A549 (cell line): ENCODE measurements around the gene CELSR1. TPM values are rescaled to one million over a fixed set of nuclear protein-coding genes. Genes with fewer than 3 reads are reported as not detected.

Experiments
- ATAC-seq, 2 experiments: fragments of 200-7000 bp in 1 of 2; fragments of >200 bp in 1 of 2; cut with Nextera tagmentation in 1 of 2; cut with Tn5 transposase in 1 of 2; 3 replicates each; pipeline versions ENCODE4 v1.8.0 to v1.9.1; 2018 to 2020; ENCODE audit warnings: mild to moderate bottlenecking in 1 of 2, moderate library complexity in 1 of 2
- CTCF ChIA-PET: fragments of 300-600 bp; sonication (Branson Sonifier 250); formaldehyde crosslinking; extraction: SDS; loops from one replicate; lab custom pipeline; 2021; ENCODE audit warnings: antibody characterized with exemption, inconsistent platforms; lab: Yijun Ruan, JAX
- POLR2A ChIA-PET: fragments of 350-600 bp; formaldehyde crosslinking; extraction: SDS; loops from one replicate; lab custom pipeline; 2021; ENCODE audit warnings: antibody characterized with exemption, inconsistent platforms; lab: Yijun Ruan, JAX
- DNase-seq, 2 experiments: peaks; one replicate each; pipeline versions ENCODE4 v3.0.0 to v3.0.0-alpha.2; 2011 to 2016; ENCODE audit warnings: low read depth in 1 of 2, low spot score in 1 of 2
- FAIRE-seq: peaks from 2 replicates; lab custom pipeline; 2011; peaks lifted over from hg19 to GRCh38; lab: Jason Lieb, UNC
- H3K27ac ChIP-seq, 2 experiments: fragments of >200 bp; sonication (Bioruptor Twin); formaldehyde crosslinking; 3 replicates each; pipeline ENCODE4 v1.5.1; 2016 to 2017
- H3K4me1 ChIP-seq: fragments of >200 bp; sonication (Bioruptor Twin); formaldehyde crosslinking; 3 replicates; pipeline ENCODE4 v1.6.1; 2016
- H3K4me2 ChIP-seq: fragments of >200 bp; sonication (Bioruptor Twin); formaldehyde crosslinking; 3 replicates; pipeline ENCODE4 v1.6.1; 2016
- H3K4me3 ChIP-seq: fragments of >200 bp; sonication (Bioruptor Twin); formaldehyde crosslinking; 3 replicates; pipeline ENCODE4 v1.5.1; 2016
- H3K9me3 ChIP-seq: fragments of >200 bp; sonication (Bioruptor Twin); formaldehyde crosslinking; 3 replicates; pipeline ENCODE4 v1.6.1; 2016
- BHLHE40 ChIP-seq: IDR thresholded peaks from 2 replicates; pipeline ENCODE4 v1.6.1; 2012; ENCODE audit warnings: low read depth, low read length, inconsistent platforms
- CBX2 ChIP-seq: fragments of 200-600 bp; sonication (generic); IDR thresholded peaks from 2 replicates; pipeline ENCODE4 v1.6.1; 2016; ENCODE audit warnings: low read depth, mild to moderate bottlenecking, borderline replicate concordance
- CEBPB ChIP-seq, 2 experiments: fragments of >200 bp in 1 of 2; sonication (Bioruptor Twin) in 1 of 2; formaldehyde crosslinking in 1 of 2; IDR thresholded peaks; 2 replicates each; pipeline ENCODE4 v1.6.1; 2012 to 2016
- CTCF ChIP-seq: fragments of >200 bp; sonication (Bioruptor Twin); formaldehyde crosslinking; IDR thresholded peaks from 3 replicates; pipeline ENCODE4 v1.5.1; 2016
- EHF ChIP-seq: fragments of 250-450 bp; sonication (Bioruptor Pico); IDR thresholded peaks from 2 replicates; pipeline ENCODE4 v1.5.0; 2020; ENCODE audit warnings: mild to moderate bottlenecking
- FOSL2 ChIP-seq, 2 experiments: fragments of 450-650 bp in 1 of 2; fragments of >200 bp in 1 of 2; sonication (Bioruptor Twin) in 1 of 2; formaldehyde crosslinking; IDR thresholded peaks; 2 replicates each; pipeline versions ENCODE4 v1.5.0 to v1.6.1; 2016 to 2020; ENCODE audit warnings: mild to moderate bottlenecking in 1 of 2, moderate library complexity in 1 of 2
- GATA3 ChIP-seq: IDR thresholded peaks from 2 replicates; pipeline ENCODE4 v1.6.1; 2012; ENCODE audit warnings: borderline replicate concordance
- JUN ChIP-seq, 2 experiments: fragments of >200 bp; sonication (Bioruptor Twin); formaldehyde crosslinking; IDR thresholded peaks; 2 replicates in 1 of 2; 3 replicates in 1 of 2; pipeline ENCODE4 v1.6.1; 2016 to 2017
- KDM1A ChIP-seq: fragments of 200-600 bp; sonication (generic); IDR thresholded peaks from 2 replicates; pipeline ENCODE4 v1.6.1; 2016; ENCODE audit warnings: low read depth, mild to moderate bottlenecking
- KDM5A ChIP-seq: fragments of 200-600 bp; sonication (generic); IDR thresholded peaks from 2 replicates; pipeline ENCODE4 v1.6.1; 2016; ENCODE audit warnings: antibody characterized with exemption, mild to moderate bottlenecking
- NFE2L2 ChIP-seq: fragments of 150-350 bp; conservative IDR thresholded peaks from 2 replicates; pipeline ENCODE4 v1.6.1; 2014; ENCODE audit warnings: low read length
- PHF8 ChIP-seq: fragments of 200-600 bp; sonication (generic); IDR thresholded peaks from 2 replicates; pipeline ENCODE4 v1.6.1; 2016; ENCODE audit warnings: low read depth, mild to moderate bottlenecking, antibody characterized with exemption, moderate library complexity, borderline replicate concordance
- POLR2AphosphoS2 ChIP-seq: conservative IDR thresholded peaks from 2 replicates; pipeline ENCODE4 v1.6.1; 2012; ENCODE audit warnings: low read length, improper control_type of control experiment, inconsistent platforms
- RAD21 ChIP-seq, 2 experiments: fragments of >200 bp in 1 of 2; sonication (Bioruptor Twin) in 1 of 2; formaldehyde crosslinking in 1 of 2; IDR thresholded peaks in 1 of 2; conservative IDR thresholded peaks in 1 of 2; 2 replicates in 1 of 2; 3 replicates in 1 of 2; pipeline ENCODE4 v1.6.1; 2012 to 2018; ENCODE audit warnings: inconsistent platforms in 1 of 2
- RARB ChIP-seq: fragments of 250-450 bp; sonication (Bioruptor Pico); IDR thresholded peaks from 2 replicates; pipeline ENCODE4 v1.8.0; 2021; ENCODE audit warnings: mild to moderate bottlenecking, moderate library complexity
- RFX5 ChIP-seq: fragments of 450-650 bp; IDR thresholded peaks from 2 replicates; pipeline ENCODE4 v1.7.1; 2014; ENCODE audit warnings: antibody characterized with exemption, mild to moderate bottlenecking, moderate library complexity
- TFCP2L1 ChIP-seq: fragments of 250-450 bp; sonication (Bioruptor Pico); IDR thresholded peaks from 2 replicates; pipeline ENCODE4 v1.5.0; 2021; ENCODE audit warnings: mild to moderate bottlenecking
- USF2 ChIP-seq: fragments of 450-650 bp; IDR thresholded peaks from 2 replicates; pipeline ENCODE4 v1.6.1; 2014; ENCODE audit warnings: antibody characterized with exemption
- WGBS: methylation state at CpG from one replicate; pipeline ENCODE4 v1.1.6; 2017; ENCODE audit errors: missing lambda C conversion rate; 5-methylcytosine and 5-hydroxymethylcytosine counted together
- polyA plus RNA-seq, 4 experiments: library from polyadenylated mRNA; depleted of rRNA in 3 of 4; stranded (reverse); fragments of >200 nt; fragmentation: RNase III in 1 of 4; extraction: RNeasy Plus Mini Kit Qiagen cat#74134 plus additional on column Dnase treatment in 1 of 4; gene quantifications; 2 replicates in 3 of 4; 3 replicates in 1 of 4; pipeline ENCODE4 v1.2.3, GENCODE V29; 2011 to 2017
- TF ChIP-seq, protein P1 (sequence below): fragments of 150-350 bp; IDR thresholded peaks from 2 replicates; pipeline ENCODE4 v1.6.1; 2014; ENCODE audit warnings: low read depth, mild to moderate bottlenecking, low read length

Gene CELSR1
- polyA plus RNA-seq, 2 of the 4 experiments (the other 2 are of a cell fraction), result 15.3 to 31.8 TPM

GRCh38 chr22:46373159-46373558 lies 164.3 kb downstream of the CELSR1 start (continued):
- TF ChIP-seq KDM5A, result no peak

DNA sequence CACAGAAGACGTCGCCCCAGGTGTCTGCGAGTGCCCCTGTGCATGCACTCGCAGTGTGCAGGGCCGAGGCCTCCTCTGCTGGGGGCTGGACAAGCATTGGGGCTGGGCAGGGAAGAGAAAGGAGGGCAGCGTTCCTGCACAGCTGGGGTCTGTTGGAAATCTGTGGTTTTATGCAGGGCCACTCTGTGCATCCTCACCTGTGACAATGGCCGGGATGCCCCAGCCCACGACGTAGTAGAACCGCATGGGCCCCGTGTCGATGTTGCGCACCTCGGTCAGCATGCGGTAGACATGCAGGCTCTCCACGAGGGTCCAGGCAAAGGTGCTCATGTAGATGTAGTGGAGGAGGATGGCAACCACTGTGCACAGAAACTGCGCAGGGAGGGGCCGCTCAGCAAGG lies 164.7 kb downstream of the CELSR1 start:
- TF ChIP-seq USF2, result no peak
- no peak for TF ChIP-seq CBX2
- TF ChIP-seq TFCP2L1 (CRISPR knock-in tag), result no peak
- TF ChIP-seq RARB (CRISPR knock-in tag), result no peak
- TF ChIP-seq POLR2AphosphoS2, result no peak
- no peak for TF ChIP-seq PHF8
- TF ChIP-seq BHLHE40, result no peak
- no peak for TF ChIP-seq EHF
- TF ChIP-seq RAD21 (conservative IDR thresholded peaks at IDR 0.05 in 1 of 2, IDR thresholded peaks at IDR 0.05 in 1 of 2), result no peak
- TF ChIP-seq GATA3, result no peak
- TF ChIP-seq, protein P1, sequence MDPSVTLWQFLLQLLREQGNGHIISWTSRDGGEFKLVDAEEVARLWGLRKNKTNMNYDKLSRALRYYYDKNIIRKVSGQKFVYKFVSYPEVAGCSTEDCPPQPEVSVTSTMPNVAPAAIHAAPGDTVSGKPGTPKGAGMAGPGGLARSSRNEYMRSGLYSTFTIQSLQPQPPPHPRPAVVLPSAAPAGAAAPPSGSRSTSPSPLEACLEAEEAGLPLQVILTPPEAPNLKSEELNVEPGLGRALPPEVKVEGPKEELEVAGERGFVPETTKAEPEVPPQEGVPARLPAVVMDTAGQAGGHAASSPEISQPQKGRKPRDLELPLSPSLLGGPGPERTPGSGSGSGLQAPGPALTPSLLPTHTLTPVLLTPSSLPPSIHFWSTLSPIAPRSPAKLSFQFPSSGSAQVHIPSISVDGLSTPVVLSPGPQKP, result no peak
- TF ChIP-seq CEBPB (IDR thresholded peaks at IDR 0.05), result no peak
- no peak for TF ChIP-seq RFX5
- no peak for TF ChIP-seq CTCF
- no peak for TF ChIP-seq KDM1A
- TF ChIP-seq JUN (IDR thresholded peaks at IDR 0.05), result no peak
- TF ChIP-seq KDM5A, result no peak
- peaks cover 27% of the 10 kb centered on the region for H3K4me1 ChIP-seq
- ChIA-PET POLR2A (no interaction called here), CTCF (interaction anchor here (1.4 to 1.6 kb wide), 2 partner anchors 17 to 165 kb away, joined by 3 to 4 read pairs; no protein-coding TSS in a partner anchor)
- peaks cover 16% of the 10 kb centered on the region for H3K9me3 ChIP-seq
- no peak overlapping the region for H3K4me3 ChIP-seq
- H3K4me2 ChIP-seq, result no peak overlapping the region
- no peak overlapping the region for H3K27ac ChIP-seq
- DNase-seq, result no peak
- FAIRE-seq, result no peak
- ATAC-seq, result no peak
- 97% methylated on average over 13 of the region's 18 CpGs for WGBS

DNA sequence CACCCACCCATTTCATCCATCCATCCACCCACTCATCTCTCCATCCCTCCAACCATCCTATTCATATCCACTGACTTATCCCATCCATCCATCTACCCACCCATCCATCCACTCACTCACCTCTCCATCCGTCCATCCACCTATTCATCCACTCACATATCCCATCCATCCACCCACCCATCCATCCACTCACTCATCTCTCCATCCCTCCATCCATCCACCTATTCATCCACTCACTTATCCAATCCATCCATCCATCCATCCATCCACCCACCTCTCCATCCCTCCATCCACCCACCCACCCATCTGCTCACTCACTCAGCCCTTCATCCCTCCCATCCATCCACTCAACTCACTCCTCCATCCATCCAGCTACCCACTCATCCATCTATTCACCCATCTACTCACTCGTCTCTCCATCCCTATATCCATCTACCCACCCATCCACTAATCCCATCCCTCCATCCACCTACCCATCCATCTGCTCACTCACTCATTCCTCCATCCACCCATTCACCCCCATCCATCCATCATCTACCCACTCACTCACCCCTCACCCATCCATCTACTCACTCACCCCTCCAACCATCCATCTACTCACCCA lies 165.7 kb downstream of the CELSR1 start:
- H3K4me3 ChIP-seq, result no peak overlapping the region
- H3K4me1 ChIP-seq, result peaks cover 20% of the 10 kb centered on the region
- H3K9me3 ChIP-seq, result peaks cover 15% of the 10 kb centered on the region
- no peak for FAIRE-seq
- DNase-seq, result no peak
- no peak for TF ChIP-seq FOSL2 (IDR thresholded peaks at IDR 0.05)
- TF ChIP-seq FOSL2 (CRISPR knock-in tag; IDR thresholded peaks at IDR 0.05), result no peak
- TF ChIP-seq NFE2L2, result no peak
- TF ChIP-seq TFCP2L1 (CRISPR knock-in tag), result no peak
- no peak for TF ChIP-seq RAD21 (conservative IDR thresholded peaks at IDR 0.05 in 1 of 2, IDR thresholded peaks at IDR 0.05 in 1 of 2)
- CTCF ChIA-PET, result interaction anchor here (1.3 kb wide), 1 partner anchor 17 kb away, joined by 3 read pairs; no protein-coding TSS in a partner anchor
- 98% methylated on average over 2 of the region's 2 CpGs for WGBS
- no peak overlapping the region for H3K27ac ChIP-seq
- no peak overlapping the region for H3K4me2 ChIP-seq
- POLR2A ChIA-PET, result no interaction called here
- ATAC-seq, result no peak
